Astrocyte (in vitro differentiated cells and primary cell): ENCODE measurements around the gene SST.

Experiments used
- CTCF ChIP-seq: IDR thresholded peaks from 2 replicates; pipeline ENCODE4 v1.5.1; 2011; ENCODE audit warnings: low read depth, mild to moderate bottlenecking, inconsistent platforms, low read length, moderate library complexity; ENCODE audit not compliant: insufficient read depth
- EZH2 ChIP-seq: IDR thresholded peaks from 2 replicates; pipeline ENCODE4 v1.6.1; 2012; ENCODE audit warnings: mild to moderate bottlenecking, low read length, inconsistent platforms; ENCODE audit not compliant: insufficient read depth

GRCh38 chr3:187685948-187686347 lies 15.8 kb upstream of the SST start:
- TF ChIP-seq CTCF (no peak), EZH2 (no peak)
